ENCODE measurements around the gene MYOM3.
A peak's percentile ranks its signal among the peaks of the same experiment; 100 is the strongest.
"Not testable (repeated sequence)": the region's sequence is repeated elsewhere in the genome, so short reads cannot be mapped to it uniquely, and the experiment has no call there.

Gene MYOM3

DNA sequence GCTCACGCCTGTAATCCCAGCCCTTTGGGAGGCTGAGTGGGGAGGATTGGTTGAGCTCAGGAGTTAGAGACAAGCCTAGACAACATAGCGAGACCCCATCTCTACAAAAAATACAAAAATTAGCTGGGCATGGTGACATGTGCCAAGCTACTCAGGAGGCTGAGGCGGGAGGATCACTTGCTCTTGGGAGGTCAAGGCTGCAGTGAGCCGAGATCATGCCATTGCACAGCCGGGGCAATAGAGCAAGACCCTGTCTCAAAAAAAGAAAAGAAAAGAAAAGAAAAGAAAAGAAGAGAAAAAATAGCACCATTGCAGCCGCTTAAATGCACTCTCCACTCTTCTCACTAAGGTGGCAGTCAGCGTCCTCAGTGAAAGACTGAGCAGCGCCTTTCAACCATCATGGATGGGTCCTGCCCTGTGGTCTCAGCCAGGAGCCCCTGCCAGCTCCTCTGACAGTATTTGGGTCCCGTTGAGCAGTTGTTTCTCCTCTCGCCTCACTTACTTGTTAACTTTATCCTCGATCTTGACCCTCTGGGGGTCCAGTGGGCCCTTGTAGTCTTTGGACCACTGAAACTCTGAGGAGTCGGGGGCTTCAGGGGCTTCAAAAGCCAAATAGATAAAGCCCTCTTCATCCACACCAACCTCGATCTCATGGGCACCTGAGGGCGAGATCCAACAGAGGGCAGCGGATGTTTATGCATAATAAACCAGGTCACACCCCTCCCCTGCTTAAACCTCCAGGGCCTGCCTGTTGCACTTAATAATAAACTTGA is 36.9 kb downstream of the MYOM3 start:
- DNase-seq (ENCODE audit: low read depth in 1 of 2, low spot score in 1 of 2) = no peak

- no peak for DNase-seq (ENCODE audit: low read depth in 1 of 2, low spot score in 1 of 2)
Measured at GRCh38 chr1:24074196-24074595, 37.7 kb downstream of the MYOM3 start.

DNA sequence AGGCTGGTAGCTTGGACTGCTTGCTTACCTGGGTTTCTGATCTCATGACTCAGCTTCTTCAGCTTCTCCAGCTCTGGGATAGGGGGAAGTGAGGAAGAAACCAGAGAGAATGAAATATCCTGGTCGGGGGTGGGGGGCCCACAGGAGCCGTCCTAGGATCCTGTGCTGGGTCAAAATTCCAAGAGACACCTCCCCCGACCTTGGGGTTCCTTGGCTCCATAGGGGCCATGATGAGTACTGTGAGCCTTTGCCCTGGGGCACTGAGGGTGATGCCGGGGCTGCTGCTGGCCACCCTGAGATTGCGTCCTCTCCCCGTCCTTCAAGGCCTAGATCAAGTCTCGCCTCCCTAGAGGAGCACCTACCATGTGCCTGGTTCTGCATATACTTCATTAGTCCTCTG is 40.0 kb downstream of the MYOM3 start:
- no peak for DNase-seq (ENCODE audit: low read depth in 1 of 2, low spot score in 1 of 2)

- DNase-seq (ENCODE audit: low read depth in 1 of 2, low spot score in 1 of 2) = peak; percentile 52 to 77
Measured at GRCh38 chr1:24070821-24071393, 41.0 kb downstream of the MYOM3 start.

DNA sequence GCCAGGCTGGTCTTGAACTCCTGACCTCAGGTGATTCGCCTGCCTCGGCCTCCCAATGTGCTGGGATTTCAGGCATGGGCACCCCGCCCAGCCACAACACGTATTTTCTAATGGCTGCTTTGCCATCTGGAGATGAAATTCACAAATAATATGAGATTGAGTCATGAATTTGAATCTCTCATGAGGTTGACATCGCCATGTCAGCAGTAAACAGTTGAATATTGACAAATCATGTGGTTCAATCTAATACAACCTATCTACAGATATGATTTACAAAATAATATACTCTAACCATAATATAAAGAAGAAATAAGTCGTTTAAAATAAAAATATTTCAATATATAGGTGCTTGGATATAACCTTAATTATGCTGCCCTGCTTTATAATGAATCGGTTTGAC is 42.1 kb downstream of the MYOM3 start:
- DNase-seq (ENCODE audit: low read depth in 1 of 2, low spot score in 1 of 2) = no peak

DNA sequence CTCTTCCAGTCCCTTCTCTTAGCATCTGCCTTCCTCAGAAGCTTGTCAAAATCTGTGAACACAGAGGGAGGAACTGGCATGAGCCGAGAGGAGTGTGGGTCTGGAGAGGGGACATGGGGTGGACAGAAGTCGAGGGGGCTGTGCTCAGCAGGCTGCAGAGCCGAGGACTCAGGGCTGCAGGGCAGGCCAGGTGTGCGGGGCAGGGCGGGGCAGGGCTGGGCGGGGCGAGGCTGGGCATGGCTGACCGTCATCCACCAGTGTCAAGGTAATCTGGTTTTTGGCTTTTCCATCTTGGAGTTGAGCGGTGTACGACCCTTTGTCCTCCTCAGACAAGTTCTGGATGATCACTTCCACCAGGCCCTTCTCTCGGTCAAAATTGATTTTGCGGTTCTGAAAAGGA is 44.0 kb downstream of the MYOM3 start:
- no peak for DNase-seq (ENCODE audit: low read depth in 1 of 2, low spot score in 1 of 2)

DNA sequence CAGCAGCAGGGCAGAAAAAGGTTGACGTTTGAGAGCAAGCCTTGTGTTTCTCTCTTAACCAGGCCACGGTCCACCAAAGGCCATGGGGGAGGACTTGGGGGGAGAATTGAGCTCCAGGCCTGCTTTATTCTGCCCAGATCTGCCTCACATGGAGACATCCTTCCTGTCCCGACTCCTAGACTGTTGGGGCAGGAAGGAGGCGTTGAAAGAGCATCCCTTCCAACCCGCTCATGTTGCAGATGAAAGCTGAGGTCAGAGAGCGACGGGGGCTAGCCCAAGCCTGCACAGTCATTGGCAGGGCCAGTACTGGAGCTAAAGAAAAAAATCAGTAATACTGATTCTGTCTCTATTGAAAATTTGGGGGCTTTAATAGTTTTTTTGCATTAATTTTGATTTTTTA is 46.6 kb downstream of the MYOM3 start:
- no peak for DNase-seq (ENCODE audit: low read depth in 1 of 2, low spot score in 1 of 2)

- DNase-seq (ENCODE audit: low read depth in 1 of 2, low spot score in 1 of 2) = no peak
Measured at GRCh38 chr1:24062221-24062620, 49.7 kb downstream of the MYOM3 start.

DNA sequence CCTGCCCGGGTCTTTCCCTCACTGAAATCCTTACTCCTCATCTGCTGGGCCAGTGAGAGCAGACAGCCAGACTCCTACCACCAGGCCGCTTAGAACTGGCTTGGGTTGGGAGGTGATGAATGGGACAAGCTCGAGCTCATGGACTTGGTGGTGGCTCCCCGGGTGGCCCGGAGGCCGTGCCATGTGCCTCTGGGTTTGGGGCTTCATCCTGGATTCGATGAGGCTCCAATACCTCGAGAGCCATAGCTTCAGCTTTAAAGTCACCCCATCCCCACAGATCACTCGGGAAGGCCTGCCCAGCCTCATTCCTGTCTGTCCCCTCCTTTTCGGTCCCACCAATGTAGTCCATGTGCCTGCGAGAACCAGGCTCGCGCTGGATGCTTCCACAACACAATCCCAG is 51.5 kb downstream of the MYOM3 start:
- no peak for DNase-seq (ENCODE audit: low read depth in 1 of 2, low spot score in 1 of 2)

DNA sequence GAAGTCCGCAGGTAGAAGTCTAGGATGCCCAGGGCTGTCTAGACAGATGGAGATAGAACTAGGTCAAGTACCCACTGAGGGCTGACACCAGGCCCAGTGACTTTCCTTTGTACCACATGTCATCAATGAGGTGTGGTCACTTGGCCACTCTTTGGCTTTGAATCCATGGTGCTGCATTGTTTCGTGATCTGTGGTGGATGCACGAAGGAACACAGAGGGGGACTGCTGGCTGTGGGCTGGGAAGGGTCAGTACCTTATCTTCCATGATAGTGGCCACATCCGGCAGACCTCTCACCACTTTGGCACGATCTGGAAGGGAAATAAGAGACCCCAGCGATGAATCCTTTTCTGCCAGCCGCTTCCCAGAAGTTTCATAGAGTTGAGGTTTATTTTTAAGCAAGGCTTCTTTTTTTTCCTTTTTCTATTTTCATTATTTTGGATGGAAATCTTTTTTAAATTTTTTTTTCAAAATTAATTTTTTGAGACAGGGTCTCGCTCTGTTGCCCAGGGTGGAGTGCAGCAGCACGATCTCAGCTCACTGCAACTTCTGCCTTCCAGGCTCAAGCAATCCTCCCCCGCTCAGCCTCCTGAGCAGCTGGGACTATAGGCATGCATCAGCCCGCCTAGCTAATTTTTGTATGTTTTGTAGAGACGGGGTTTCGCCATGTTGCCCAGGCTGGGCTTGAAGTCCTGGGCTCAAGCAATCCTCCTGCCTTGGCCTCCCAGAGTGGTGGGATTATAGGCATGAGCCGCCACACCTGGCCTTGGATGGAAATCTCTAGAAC is 53.1 kb downstream of the MYOM3 start:
- DNase-seq (ENCODE audit: low read depth in 1 of 2, low spot score in 1 of 2) = no peak

GRCh38 chr1:24057171-24057570 is 54.8 kb downstream of the MYOM3 start:
- DNase-seq (ENCODE audit: low read depth in 1 of 2, low spot score in 1 of 2) = no peak

DNA sequence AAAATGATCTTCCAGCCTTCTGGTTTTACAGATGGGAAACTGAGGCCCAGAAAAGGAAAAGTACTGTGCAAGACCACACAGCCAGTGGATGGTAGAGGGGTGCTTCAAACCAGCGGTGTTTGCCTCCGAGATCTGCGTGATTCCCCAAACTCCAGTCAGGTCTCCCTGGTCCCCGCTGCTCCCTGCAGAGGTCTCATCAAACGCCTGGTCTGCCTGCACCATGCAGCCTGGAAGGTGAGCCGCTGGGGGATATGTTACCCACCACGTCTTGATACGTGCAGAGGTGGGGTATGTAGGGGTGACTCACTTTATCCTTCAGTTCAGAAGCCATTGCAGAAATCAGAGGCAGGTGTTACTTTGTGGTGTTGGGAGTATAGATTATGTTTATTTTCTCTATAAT is 56.3 kb downstream of the MYOM3 start:
- no peak for DNase-seq (ENCODE audit: low read depth in 1 of 2, low spot score in 1 of 2)

DNA sequence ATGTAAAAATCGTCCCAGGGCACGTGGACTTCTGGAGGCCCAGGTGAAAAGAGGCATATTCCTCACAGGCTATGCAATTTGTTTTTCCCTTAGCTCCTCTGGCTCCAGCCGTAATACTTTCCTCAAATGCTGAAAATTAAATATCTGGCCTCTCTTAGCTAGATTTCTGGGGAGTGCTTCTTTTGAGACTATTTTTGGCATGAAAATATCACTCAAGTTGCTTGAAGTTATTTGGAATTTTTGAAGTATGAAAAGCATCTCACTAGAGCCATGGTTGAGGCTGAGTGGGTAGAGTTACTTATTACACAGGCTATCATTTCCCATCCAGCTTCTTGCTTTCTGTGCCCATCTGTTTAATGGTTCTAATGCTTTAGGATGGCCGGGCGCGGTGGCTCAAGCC is 59.7 kb downstream of the MYOM3 start:
- no peak for DNase-seq (ENCODE audit: low read depth in 1 of 2, low spot score in 1 of 2)

DNA sequence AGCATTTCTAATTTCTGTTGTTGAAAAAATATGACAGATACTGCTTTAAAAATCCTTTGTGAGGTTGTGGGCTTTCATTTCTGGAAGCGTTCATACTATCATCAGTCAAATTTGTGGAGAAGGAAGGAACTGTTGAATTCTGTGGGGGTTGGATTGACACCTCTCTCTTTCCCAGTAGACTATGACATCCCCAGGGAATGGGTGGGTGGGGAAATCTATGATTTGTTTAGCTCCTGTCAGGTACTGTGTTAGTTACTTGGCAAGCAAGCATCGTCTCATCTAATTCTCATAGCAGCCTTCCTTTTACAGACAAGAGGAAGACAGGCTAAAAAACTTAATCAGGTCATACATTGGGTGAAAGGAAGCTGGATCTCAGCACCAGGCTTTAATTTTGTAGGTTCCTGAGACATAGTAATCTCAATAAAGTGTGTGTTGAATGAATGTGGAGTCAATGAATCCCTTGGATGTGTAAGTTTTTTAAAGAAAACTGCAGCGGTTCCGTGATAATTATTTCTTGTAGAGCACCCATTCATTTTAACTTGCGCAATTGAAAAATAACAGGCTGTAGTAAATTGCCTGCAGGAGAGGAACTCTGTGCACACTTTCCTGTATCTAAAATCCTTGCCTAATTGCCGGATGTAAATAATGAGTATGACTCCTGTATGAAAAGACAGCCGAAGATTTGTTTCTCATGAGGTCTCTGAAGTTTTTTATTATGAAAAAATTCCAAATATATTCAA is 60.6 kb downstream of the MYOM3 start:
- no peak for DNase-seq (ENCODE audit: low read depth in 1 of 2, low spot score in 1 of 2)

GRCh38 chr1:24049733-24050132 is 62.2 kb downstream of the MYOM3 start:
- DNase-seq (ENCODE audit: low read depth in 1 of 2, low spot score in 1 of 2) = no peak

DNA sequence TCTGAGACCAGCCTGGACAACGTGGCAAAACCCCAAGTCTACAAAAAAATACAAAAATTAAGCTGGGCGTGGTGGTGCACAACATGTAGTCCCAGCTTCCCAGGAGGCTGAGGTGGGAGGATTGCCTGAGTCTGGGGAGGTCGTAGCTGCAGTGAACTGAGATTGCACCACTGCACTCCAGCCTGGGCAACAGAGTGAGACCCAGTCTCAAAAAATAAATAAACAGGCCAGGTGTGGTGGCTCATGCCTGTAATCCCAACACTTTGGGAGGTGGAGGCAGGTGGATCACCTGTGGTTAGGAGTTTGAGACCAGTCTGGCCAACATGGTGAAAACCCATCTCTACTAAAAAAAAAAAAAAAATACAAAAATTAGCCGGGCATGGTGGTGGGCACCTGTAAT is 63.0 kb downstream of the MYOM3 start:
- not testable (repeated sequence) for DNase-seq (ENCODE audit: low read depth in 1 of 2, low spot score in 1 of 2)

GRCh38 chr1:24048205-24048869 is 63.6 kb downstream of the MYOM3 start:
- no peak for DNase-seq (ENCODE audit: low read depth in 1 of 2, low spot score in 1 of 2)

- DNase-seq (ENCODE audit: low read depth in 1 of 2, low spot score in 1 of 2) = no peak
Measured at GRCh38 chr1:24047110-24047477, 64.8 kb downstream of the MYOM3 start.

GRCh38 chr1:24045771-24046170 is 66.2 kb downstream of the MYOM3 start:
- DNase-seq (ENCODE audit: low read depth in 1 of 2, low spot score in 1 of 2) = no peak

GRCh38 chr1:24044672-24045071 is 67.3 kb downstream of the MYOM3 start:
- not testable (repeated sequence) for DNase-seq (ENCODE audit: low read depth in 1 of 2, low spot score in 1 of 2)
